ENCODE results near the gene PDGFB. TPM values are rescaled to one million over a fixed set of nuclear protein-coding genes. Genes with fewer than 3 reads are reported as not detected.
A peak's percentile ranks its signal among the peaks of the same experiment; 100 is the strongest.

The PDGFB gene
- total and polyA plus RNA-seq, 11 donors, result 9.0 to 43.7 (median 21.3) TPM

DNA sequence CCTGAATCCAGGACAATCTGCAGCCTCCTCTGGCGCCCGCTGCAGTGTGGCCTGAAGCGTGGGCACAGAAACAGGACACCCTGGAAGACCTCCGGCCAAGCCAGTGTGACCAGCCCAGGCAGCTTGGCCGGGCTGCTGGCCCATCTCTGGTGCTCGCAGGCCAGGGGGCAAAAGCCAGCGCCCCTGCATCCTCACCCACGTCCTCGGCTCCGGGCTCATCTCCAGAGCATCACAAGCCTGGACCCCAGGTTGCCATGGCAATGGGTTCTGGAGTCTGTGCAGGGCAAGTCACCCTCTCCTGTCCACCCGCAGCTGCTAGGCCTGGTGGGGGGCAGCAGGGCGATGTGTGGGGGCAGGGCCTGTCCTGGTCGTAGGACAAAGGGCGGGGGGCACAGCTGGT lies 9.3 kb upstream of the PDGFB start:
- ATAC-seq (peak in 3 of 4 donors; percentile 5 to 22 (median 14)), DNase-seq (peak in 1 of 5 donors; percentile 27)
- H3K36me3 ChIP-seq, result no peaks in the 10 kb centered on the region
- H3K27ac ChIP-seq, result peak overlapping the region; percentile 62 to 93 (median 84)
- no peaks in the 10 kb centered on the region for H3K9me3 ChIP-seq
- TF ChIP-seq, protein P1, sequence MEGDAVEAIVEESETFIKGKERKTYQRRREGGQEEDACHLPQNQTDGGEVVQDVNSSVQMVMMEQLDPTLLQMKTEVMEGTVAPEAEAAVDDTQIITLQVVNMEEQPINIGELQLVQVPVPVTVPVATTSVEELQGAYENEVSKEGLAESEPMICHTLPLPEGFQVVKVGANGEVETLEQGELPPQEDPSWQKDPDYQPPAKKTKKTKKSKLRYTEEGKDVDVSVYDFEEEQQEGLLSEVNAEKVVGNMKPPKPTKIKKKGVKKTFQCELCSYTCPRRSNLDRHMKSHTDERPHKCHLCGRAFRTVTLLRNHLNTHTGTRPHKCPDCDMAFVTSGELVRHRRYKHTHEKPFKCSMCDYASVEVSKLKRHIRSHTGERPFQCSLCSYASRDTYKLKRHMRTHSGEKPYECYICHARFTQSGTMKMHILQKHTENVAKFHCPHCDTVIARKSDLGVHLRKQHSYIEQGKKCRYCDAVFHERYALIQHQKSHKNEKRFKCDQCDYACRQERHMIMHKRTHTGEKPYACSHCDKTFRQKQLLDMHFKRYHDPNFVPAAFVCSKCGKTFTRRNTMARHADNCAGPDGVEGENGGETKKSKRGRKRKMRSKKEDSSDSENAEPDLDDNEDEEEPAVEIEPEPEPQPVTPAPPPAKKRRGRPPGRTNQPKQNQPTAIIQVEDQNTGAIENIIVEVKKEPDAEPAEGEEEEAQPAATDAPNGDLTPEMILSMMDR (IDR thresholded peaks at IDR 0.05), result no peak
- no peak for TF ChIP-seq POLR2A (IDR thresholded peaks at IDR 0.05)
- intact Hi-C loops (cut with DNase I), result loop anchor here in 1 of 10 donors (5.0 kb wide), 1 partner anchor 43 kb away; no protein-coding TSS in a partner anchor
- H3K27me3 ChIP-seq, result peaks cover 0 to 18% (median 0%) of the 10 kb centered on the region in 9 donors
- WGBS, 4 donors, result 65 to 83% (median 72%) methylated on average over 10 to 14 of the region's 14 CpGs
- H3K4me3 ChIP-seq, result peak overlapping the region in 1 of 12 donors; percentile 18
- H3K4me1 ChIP-seq, result peaks cover 15 to 44% (median 38%) of the 10 kb centered on the region in 12 donors

DNA sequence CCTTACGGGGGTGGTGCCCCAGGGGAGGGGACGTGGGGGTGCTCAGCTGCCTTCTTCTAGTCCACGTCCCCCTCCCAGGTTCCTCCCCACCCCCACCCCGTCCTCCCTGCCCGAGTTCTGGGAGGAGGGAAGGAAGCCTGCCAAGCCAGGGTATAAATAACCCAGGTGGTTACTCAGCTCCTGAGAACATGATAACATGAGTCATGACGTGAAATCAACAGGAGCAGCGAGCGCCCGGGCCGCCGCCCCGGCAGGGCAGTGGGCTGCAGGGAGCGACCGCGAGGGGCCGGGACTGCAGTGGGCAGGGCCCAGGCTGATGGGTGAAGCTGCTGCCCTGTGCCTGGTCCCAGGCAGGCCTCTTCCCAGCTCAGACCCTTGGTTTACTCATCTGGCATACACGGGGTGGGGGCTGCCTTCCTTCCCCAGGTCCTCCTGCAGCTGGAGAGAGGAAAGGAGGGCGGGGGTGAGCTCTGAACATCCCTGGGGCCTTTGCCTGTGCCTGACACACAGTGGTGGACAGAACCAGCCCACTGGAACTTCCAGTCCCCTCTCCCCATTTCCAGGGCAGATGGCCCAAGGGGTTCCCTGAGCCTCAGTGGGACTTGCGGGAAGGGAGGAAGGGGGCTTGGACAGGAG lies 8.8 kb upstream of the PDGFB start:
- Histone ChIP-seq H3K27ac (peak overlapping the region; percentile 53 to 93 (median 84)), H3K27me3 (peaks cover 0 to 18% (median 0%) of the 10 kb centered on the region in 9 donors), H3K4me3 (peak overlapping the region in 4 of 12 donors; percentile 13 to 24 (median 19)), H3K9me3 (no peaks in the 10 kb centered on the region), H3K4me1 (peaks cover 15 to 44% (median 38%) of the 10 kb centered on the region in 12 donors), H3K36me3 (no peaks in the 10 kb centered on the region)
- ATAC-seq (peak; percentile 59 to 85 (median 84)), DNase-seq (peak; percentile 79 to 88 (median 82))
- TF ChIP-seq, protein P1 (IDR thresholded peaks at IDR 0.05), result peak in 2 of 12 donors; percentile 6 to 8
- TF ChIP-seq POLR2A (IDR thresholded peaks at IDR 0.05), result peak in 1 of 2 donors; percentile 39
- intact Hi-C loops (cut with DNase I), result loop anchor here in 1 of 10 donors (5.0 kb wide), 1 partner anchor 44 kb away; no protein-coding TSS in a partner anchor
- WGBS, 4 donors, result 12 to 28% (median 17%) methylated on average over 16 to 19 of the region's 19 CpGs

DNA sequence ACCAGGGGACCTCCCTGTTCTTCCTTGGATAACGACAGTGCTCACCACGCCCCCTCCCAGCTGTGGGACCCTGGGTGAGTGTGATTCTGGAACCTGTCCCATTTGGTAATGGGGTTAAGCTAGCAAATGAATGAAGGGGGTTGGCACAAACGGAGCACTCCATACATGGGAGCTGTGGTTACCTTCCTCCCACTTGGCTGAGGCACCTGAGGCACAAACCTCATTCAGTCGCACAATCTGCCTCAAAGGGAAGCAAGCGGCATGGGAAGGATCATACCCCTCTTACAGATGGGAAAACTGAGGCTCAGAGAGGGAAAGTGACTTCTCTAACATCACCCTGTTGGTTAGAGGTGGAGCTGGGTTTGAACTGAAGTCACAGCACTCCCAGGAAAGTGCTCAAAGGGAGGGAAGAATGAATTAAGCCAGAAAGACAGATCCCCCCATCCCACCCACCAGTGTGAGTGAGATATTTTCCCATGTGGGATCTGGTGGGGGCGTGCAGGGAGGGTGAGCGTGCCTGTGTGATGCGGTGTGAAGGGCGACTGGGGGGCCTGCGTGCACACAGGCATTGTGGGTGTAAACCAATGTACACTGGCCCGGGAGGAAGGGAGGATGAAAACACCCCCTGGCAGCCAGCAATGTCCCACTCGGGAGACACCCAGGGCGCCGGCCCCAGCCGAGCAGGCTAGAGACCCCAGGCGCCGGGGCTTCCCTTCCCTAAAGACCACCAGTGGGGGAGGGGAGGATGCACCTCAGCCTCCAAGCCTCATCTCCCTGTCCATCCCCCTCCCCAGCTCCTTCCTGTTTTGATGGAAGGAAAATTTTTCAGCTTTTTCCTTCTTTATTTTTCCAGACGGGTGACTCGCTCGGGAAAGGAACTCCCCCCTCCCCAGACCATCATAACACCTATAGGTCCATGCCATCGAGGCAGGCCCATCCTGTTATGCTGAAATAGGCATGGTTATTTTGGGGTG lies 8.0 kb upstream of the PDGFB start:
- H3K36me3 ChIP-seq, result no peaks in the 10 kb centered on the region
- peak overlapping the region in 11 of 12 donors; percentile 78 to 93 (median 84) for H3K27ac ChIP-seq
- ATAC-seq (no peak), DNase-seq (no peak)
- intact Hi-C loops (cut with DNase I), result loop anchor here in 1 of 10 donors (5.0 kb wide), 1 partner anchor 45 kb away; no protein-coding TSS in a partner anchor
- 31 to 34% (median 32%) methylated on average over 21 of the region's 21 CpGs for WGBS, 4 donors
- peaks cover 0 to 18% (median 0%) of the 10 kb centered on the region in 9 donors for H3K27me3 ChIP-seq
- no peak for TF ChIP-seq POLR2A (IDR thresholded peaks at IDR 0.05)
- TF ChIP-seq, protein P1 (IDR thresholded peaks at IDR 0.05), result no peak
- no peaks in the 10 kb centered on the region for H3K9me3 ChIP-seq
- peaks cover 15 to 48% (median 38%) of the 10 kb centered on the region in 12 donors for H3K4me1 ChIP-seq
- H3K4me3 ChIP-seq, result peak overlapping the region in 4 of 12 donors; percentile 13 to 24 (median 19)
